Kidney tubule cell (primary cell): ENCODE results near the gene PLAAT4.
"Not testable (repeated sequence)": the region's sequence is repeated elsewhere in the genome, so short reads cannot be mapped to it uniquely, and the experiment has no call there.

Source experiments
- DNase-seq: peaks from one replicate; pipeline ENCODE4 v3.0.0-alpha.2; 2018; ENCODE audit warnings: low spot score

Gene PLAAT4

GRCh38 chr11:63511048-63511748 lies 25.4 kb upstream of the PLAAT4 start:
- no peak for DNase-seq

- DNase-seq = no peak
Observed at GRCh38 chr11:63512816-63513215, 23.8 kb upstream of the PLAAT4 start.

GRCh38 chr11:63516109-63516508 lies 20.5 kb upstream of the PLAAT4 start:
- no peak for DNase-seq

GRCh38 chr11:63517156-63517555 lies 19.5 kb upstream of the PLAAT4 start:
- no peak for DNase-seq

GRCh38 chr11:63518548-63518947 lies 18.1 kb upstream of the PLAAT4 start:
- no peak for DNase-seq

GRCh38 chr11:63520606-63521170 lies 15.9 kb upstream of the PLAAT4 start:
- DNase-seq = peak; percentile 21

GRCh38 chr11:63521896-63522295 lies 14.7 kb upstream of the PLAAT4 start:
- no peak for DNase-seq

GRCh38 chr11:63523151-63523550 lies 13.5 kb upstream of the PLAAT4 start:
- no peak for DNase-seq

- DNase-seq = no peak
Observed at GRCh38 chr11:63527667-63528066, 8.9 kb upstream of the PLAAT4 start.

- DNase-seq = not testable (repeated sequence)
Observed at GRCh38 chr11:63528156-63528555, 8.5 kb upstream of the PLAAT4 start.

- peak; percentile 20 for DNase-seq
Observed at GRCh38 chr11:63528729-63529278, 7.8 kb upstream of the PLAAT4 start.

- not testable (repeated sequence) for DNase-seq
Observed at GRCh38 chr11:63529373-63529772, 7.2 kb upstream of the PLAAT4 start.

- DNase-seq = no peak
Observed at GRCh38 chr11:63530021-63530420, 6.6 kb upstream of the PLAAT4 start.

GRCh38 chr11:63531074-63531792 lies 5.4 kb upstream of the PLAAT4 start:
- DNase-seq = peak; percentile 96

GRCh38 chr11:63532117-63532516 lies 4.5 kb upstream of the PLAAT4 start:
- peak; percentile 33 for DNase-seq

- no peak for DNase-seq
Observed at GRCh38 chr11:63532799-63533475, 3.7 kb upstream of the PLAAT4 start.

GRCh38 chr11:63534076-63534475 lies 2.5 kb upstream of the PLAAT4 start:
- no peak for DNase-seq

GRCh38 chr11:63534895-63535461 lies 1.6 kb upstream of the PLAAT4 start:
- no peak for DNase-seq

- peak; percentile 46 for DNase-seq
Observed at GRCh38 chr11:63535734-63536133, 874 bp upstream of the PLAAT4 start.

- peak; percentile 28 for DNase-seq
Observed at GRCh38 chr11:63537293-63538101, 889 bp downstream of the PLAAT4 start.

GRCh38 chr11:63542506-63542905 lies 5.9 kb downstream of the PLAAT4 start:
- DNase-seq = not testable (repeated sequence)
